Tibial artery (tissue), 4 donors: ENCODE data around the gene XPA.

ENCODE experiments used
- DNase-seq, 2 donors: peaks; one replicate each; pipeline ENCODE4 v3.0.0-alpha.2; 2019
- H3K27ac ChIP-seq, 2 donors: fragments of 200-600 bp; sonication (generic) in 1 of 2; 1 replicate in 1 of 2; 2 replicates in 1 of 2; pipeline ENCODE4 v1.5.1; 2018 to 2019; ENCODE audit warnings: mild to moderate bottlenecking in 1 of 2
- H3K27me3 ChIP-seq, 2 donors: fragments of 200-600 bp; sonication (generic) in 1 of 2; one replicate each; pipeline versions ENCODE4 v1.5.1 to v1.6.0; 2016 to 2019
- H3K36me3 ChIP-seq, 3 donors: fragments of 200-600 bp; sonication (generic) in 2 of 3; one replicate each; pipeline ENCODE4 v1.5.1; 2016 to 2019; ENCODE audit warnings: mild to moderate bottlenecking in 2 of 3
- H3K4me1 ChIP-seq, 4 donors: fragments of 200-600 bp; sonication (generic) in 2 of 4; 1 replicate in 3 of 4; 2 replicates in 1 of 4; pipeline ENCODE4 v1.5.1; 2016 to 2019
- H3K4me3 ChIP-seq, 2 donors: fragments of 200-600 bp; sonication (generic) in 1 of 2; 1 replicate in 1 of 2; 2 replicates in 1 of 2; pipeline ENCODE4 v1.5.1; 2018 to 2019; ENCODE audit warnings: mild to moderate bottlenecking in 2 of 2
- H3K9me3 ChIP-seq, 3 donors: fragments of 200-600 bp; sonication (generic) in 1 of 3; one replicate each; pipeline ENCODE4 v1.5.1; 2016 to 2019
- intact Hi-C: fragments of 100-400 bp; cut with DNase I; formaldehyde crosslinking; loops from one replicate; pipeline ENCODE4 v1.15.0; 2023; ENCODE audit warnings: low total_unique reads
- TF ChIP-seq, protein P1 (sequence below), 2 experiments: fragments of 200-600 bp in 1 of 2; fragments of 450-650 bp in 1 of 2; IDR thresholded peaks; one replicate each; pipeline ENCODE4 v1.5.1; 2017 to 2019; ENCODE audit warnings: antibody characterized with exemption in 2 of 2, mild to moderate bottlenecking in 1 of 2, moderate library complexity in 1 of 2

XPA gene

DNA sequence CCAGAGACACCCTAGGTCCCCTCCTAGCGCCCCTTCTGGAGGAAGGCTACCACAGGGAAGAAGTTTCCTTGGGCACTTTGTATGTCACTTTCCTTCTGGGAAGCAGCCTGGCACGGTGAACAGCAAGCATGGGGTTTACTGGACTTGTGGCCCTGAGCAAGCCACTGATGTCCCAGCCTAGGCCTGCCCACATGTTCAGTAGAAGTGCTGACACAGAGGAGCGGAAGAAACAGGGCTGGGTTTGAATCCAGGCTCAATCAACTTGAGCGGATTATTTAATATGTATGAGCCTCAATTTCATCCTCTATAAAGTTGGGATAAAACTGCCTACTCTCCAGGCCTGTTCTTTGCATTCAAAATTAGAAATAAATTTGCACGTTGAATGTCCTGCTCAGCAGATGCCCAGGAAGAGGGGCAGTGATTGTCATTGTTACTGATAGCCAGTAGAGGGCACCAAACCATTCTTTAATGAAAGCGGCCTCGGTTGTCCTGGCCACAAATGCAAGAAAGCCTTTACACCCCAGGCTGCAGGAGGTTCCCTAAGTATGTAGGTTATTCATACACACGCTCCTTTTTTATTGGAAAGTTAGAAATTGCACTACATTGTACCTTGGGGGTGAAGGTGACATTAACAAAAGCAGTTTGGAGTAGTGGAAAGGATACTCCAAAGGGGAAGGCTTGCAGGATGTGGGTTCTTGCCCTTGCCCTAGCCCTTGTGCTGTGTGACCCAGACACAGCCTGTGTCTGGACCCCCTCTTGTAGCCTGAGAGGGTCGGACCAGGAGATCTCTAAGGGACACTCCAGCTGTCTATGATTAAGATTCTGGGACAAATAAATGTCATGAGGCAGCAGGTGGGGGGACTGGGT is 13.4 kb upstream of the XPA start:
- Histone ChIP-seq H3K36me3 (no peaks in the 10 kb centered on the region), H3K27me3 (peaks cover 0 to 11% of the 10 kb centered on the region in 2 donors), H3K4me1 (no peaks in the 10 kb centered on the region), H3K9me3 (no peaks in the 10 kb centered on the region), H3K27ac (no peak overlapping the region), H3K4me3 (no peak overlapping the region)
- peak in 1 of 2 donors; percentile 37 for DNase-seq
- TF ChIP-seq, protein P1, sequence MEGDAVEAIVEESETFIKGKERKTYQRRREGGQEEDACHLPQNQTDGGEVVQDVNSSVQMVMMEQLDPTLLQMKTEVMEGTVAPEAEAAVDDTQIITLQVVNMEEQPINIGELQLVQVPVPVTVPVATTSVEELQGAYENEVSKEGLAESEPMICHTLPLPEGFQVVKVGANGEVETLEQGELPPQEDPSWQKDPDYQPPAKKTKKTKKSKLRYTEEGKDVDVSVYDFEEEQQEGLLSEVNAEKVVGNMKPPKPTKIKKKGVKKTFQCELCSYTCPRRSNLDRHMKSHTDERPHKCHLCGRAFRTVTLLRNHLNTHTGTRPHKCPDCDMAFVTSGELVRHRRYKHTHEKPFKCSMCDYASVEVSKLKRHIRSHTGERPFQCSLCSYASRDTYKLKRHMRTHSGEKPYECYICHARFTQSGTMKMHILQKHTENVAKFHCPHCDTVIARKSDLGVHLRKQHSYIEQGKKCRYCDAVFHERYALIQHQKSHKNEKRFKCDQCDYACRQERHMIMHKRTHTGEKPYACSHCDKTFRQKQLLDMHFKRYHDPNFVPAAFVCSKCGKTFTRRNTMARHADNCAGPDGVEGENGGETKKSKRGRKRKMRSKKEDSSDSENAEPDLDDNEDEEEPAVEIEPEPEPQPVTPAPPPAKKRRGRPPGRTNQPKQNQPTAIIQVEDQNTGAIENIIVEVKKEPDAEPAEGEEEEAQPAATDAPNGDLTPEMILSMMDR (IDR thresholded peaks at IDR 0.05), result peak; percentile 73 to 87
- intact Hi-C loops, result loop anchor here (2.0 kb wide), 1 partner anchor 192 kb away; no protein-coding TSS in a partner anchor

DNA sequence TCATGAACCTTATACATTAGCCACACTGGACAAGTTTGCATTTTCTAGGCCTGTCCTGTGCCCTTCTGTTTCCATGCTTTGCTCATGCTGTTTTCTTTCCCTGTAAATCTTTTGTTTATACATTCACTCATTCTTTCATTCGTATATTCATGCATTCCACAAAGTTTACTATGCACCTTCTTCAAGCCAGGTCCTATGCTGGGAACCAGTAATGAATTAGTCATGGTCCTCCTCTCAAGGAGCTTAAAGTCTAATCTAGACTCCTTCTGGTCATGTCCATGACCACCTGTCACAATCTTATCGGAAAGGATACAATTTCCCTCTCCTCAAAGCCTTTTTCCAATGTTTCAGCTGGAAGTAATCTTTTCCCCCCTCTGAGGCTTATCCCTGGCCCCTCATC is 9.1 kb upstream of the XPA start:
- intact Hi-C loops, result loop anchor here (10.0 kb wide), 1 partner anchor 279 kb away; the partner anchor contains the start of gene ANP32B
- Histone ChIP-seq H3K4me1 (peaks cover 0 to 14% (median 0%) of the 10 kb centered on the region in 4 donors), H3K36me3 (no peaks in the 10 kb centered on the region), H3K4me3 (no peak overlapping the region), H3K27ac (no peak overlapping the region), H3K27me3 (peaks cover 0 to 7% of the 10 kb centered on the region in 2 donors), H3K9me3 (no peaks in the 10 kb centered on the region)
- no peak for DNase-seq
- TF ChIP-seq, protein P1 (IDR thresholded peaks at IDR 0.05), result no peak

DNA sequence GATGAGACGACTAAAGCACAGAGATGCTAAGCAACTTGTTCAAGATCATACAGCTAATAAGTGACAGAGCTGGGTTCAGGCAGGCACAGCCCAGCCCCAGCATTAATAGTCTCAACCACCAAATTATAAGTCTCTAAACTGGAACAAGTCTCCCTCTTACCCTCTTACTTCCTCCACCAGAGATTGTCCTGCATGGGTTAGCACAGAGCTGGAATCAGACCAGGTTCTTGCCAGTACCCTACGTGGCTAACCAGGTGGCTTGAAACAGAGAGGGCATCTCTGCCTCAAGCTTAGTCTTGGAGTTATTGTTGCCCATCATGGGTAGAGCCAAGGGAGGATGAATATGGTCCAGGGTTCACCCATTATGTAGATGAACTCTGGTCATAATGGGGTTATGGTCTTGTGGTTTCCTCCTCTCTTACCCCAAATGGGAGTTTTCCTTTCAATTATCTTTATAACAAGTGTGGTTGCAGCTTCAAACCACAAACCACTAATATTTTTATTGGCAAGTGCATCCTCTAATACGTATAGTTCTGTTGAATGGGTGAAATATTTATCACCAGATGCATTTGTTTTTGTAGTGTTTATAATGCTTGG is 8.3 kb upstream of the XPA start:
- Histone ChIP-seq H3K27ac (no peak overlapping the region), H3K36me3 (no peaks in the 10 kb centered on the region), H3K27me3 (peaks cover 0 to 3% of the 10 kb centered on the region in 2 donors), H3K9me3 (no peaks in the 10 kb centered on the region), H3K4me3 (no peak overlapping the region), H3K4me1 (peaks cover 0 to 14% (median 0%) of the 10 kb centered on the region in 4 donors)
- TF ChIP-seq, protein P1 (IDR thresholded peaks at IDR 0.05), result no peak
- intact Hi-C loops, result loop anchor here (10.0 kb wide), 1 partner anchor 279 kb away; the partner anchor contains the start of gene ANP32B
- DNase-seq, result no peak

DNA sequence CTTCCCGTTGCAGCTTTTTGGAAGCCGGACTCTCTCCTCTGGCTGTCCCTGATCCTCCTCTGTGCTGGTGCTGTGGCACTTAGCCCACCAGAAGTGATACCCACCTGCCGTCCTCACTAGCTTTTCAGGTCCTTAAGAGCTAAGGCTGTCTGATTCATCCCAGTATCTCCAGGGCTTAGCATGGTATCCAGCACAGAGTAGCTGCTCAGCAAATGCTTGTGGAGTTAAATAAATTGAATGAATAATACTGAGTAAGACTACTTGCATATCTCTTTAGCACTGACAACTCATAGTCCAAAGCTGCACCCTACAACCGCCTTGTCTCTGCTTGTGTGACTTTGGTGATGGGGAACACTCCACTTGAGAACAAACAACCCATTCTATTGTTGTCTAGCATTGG is 7.7 kb upstream of the XPA start:
- no peaks in the 10 kb centered on the region for H3K36me3 ChIP-seq
- peak overlapping the region in 1 of 2 donors; percentile 78 for H3K27ac ChIP-seq
- intact Hi-C loops, result loop anchor here (10.0 kb wide), 1 partner anchor 280 kb away; the partner anchor contains the start of gene ANP32B
- H3K4me1 ChIP-seq, result peaks cover 0 to 14% (median 0%) of the 10 kb centered on the region in 4 donors
- no peak overlapping the region for H3K4me3 ChIP-seq
- TF ChIP-seq, protein P1 (IDR thresholded peaks at IDR 0.05), result no peak
- peaks cover 0 to 3% of the 10 kb centered on the region in 2 donors for H3K27me3 ChIP-seq
- no peak for DNase-seq
- H3K9me3 ChIP-seq, result no peaks in the 10 kb centered on the region

DNA sequence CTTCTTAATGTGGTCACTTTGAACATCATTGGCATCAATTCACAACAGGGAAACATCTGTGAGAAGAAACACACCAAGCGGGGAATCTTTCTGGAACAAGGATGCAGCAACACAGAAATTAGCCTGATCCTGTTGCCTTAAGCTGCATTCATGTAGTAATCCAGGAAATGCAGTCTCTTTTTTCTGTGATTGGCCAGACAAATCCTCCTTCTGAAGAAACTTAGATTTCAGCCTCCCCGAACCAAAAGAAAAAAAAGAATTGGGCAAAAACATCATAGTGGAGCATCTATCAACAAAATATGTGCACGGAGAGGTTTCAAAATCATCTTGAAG is 7.2 kb upstream of the XPA start:
- no peaks in the 10 kb centered on the region for H3K36me3 ChIP-seq
- no peak for DNase-seq
- intact Hi-C loops, result loop anchor here (10.0 kb wide), 1 partner anchor 280 kb away; the partner anchor contains the start of gene ANP32B
- H3K27ac ChIP-seq, result peak overlapping the region; percentile 43 to 78
- H3K4me1 ChIP-seq, result peaks cover 0 to 14% (median 0%) of the 10 kb centered on the region in 4 donors
- peaks cover 0 to under 1% of the 10 kb centered on the region in 2 donors for H3K27me3 ChIP-seq
- H3K4me3 ChIP-seq, result no peak overlapping the region
- TF ChIP-seq, protein P1 (IDR thresholded peaks at IDR 0.05), result no peak
- no peaks in the 10 kb centered on the region for H3K9me3 ChIP-seq
